NCI-H2227 treated with DMSO at 0.1 percent for 48 hours (cell line): ENCODE data around the gene NARS2.
"Not testable (repeated sequence)": the region's sequence is repeated elsewhere in the genome, so short reads cannot be mapped to it uniquely, and the experiment has no call there.

ENCODE experiments used
- DNase-seq: peaks from one replicate; lab custom pipeline; 2025; lab: John Stamatoyannopoulos, UW

The NARS2 gene

DNA sequence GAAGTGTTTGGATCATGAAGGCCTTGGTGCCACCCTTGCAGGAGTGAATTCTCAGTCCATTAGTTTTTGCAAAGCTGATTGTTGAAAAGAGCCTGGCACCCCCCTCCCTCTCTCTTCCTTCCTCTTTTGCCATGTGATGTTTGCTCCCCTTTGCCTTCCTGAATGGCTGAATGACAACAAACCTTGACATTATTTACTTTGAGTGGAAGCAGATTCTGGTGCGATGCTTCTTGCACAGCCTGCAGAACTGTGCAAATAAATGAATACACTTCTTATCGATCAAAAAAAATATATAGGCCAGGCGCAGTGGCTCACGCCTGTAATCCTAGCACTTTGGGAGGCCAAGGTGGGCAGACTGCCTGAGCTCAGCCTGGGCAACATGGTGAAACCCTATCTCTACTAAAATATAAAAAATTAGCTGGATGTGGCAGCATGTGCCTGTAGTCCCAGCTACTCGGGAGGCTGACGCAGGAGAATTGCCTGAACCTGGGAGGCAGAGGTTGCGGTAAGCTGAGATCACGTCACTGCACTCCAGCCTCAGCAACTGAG lies 2.0 kb upstream of the NARS2 start:
- no peak for DNase-seq

DNA sequence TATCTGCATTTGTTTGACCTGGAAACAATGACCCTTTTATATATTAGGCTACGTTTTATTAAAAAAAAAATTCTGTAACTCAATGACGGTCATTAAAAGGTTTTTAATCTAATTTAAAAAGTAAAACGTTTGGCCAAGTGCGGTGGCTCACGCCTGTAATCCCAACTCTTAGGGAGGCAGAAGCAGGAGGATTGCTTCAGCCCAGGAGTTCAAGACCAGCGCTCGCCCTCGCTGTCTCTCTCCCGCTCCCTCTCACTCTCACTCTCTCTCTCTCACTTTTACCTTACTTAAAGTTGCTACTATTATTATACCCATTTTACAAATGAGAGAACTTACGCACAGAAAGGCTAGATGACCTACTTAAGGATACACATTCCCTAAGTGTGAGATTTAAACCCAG lies 814 bp upstream of the NARS2 start:
- DNase-seq = no peak

DNA sequence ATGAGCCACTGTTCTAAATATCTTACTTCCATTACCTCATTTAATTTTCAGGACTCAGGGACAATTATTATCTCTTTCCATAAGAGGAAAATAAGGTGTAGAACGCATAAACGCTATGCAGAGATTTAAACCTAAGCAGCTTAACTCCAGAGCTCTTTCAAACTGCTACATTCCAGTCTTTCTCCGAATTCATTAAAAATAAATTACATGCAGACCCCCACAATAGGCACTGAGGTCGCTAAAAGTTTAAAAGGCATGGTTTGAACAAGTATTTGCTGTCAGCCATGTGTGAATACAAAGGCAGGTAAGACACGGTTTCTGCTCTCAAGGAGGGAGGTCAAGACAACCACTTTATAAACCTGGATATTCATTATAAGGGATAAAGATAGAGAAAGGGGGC lies 983 bp downstream of the NARS2 start:
- DNase-seq = no peak

DNA sequence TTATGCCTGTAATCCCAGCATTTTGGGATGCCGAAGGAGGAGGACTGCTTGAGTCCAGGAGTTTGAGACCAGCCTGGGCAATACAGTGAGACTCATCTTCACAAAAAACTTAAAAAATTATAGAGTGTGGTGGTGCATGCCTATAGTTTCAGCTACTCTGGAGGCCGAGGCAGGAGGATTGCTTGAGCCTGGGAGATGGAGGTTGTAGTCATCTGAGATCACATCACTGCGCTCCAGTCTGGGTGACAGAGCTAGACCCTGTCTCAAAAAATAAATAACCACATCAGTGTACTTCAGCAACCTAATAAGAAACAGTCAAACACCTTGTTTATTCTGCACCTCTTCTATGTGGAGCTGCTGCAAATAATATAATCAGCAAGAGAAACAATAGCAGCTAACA lies 1.4 kb downstream of the NARS2 start:
- no peak for DNase-seq

DNA sequence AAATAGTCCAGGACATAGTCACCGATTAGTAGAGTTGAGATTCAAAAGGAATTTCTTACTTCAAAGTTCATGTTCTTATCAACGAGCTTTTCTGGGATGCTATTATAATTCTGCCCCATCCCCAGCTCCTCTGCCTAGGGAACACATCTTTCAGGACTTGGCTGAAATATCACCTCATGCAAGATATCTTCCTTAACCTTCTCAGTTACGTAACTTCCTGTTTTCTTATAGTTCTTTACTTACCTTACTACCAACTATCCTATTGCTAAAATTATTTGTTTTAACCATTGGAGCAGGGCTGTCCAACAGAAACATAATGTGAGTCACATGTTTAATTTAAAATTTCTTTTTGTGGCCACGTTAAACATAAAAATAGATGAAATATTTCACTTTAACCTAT lies 2.3 kb downstream of the NARS2 start:
- no peak for DNase-seq

DNA sequence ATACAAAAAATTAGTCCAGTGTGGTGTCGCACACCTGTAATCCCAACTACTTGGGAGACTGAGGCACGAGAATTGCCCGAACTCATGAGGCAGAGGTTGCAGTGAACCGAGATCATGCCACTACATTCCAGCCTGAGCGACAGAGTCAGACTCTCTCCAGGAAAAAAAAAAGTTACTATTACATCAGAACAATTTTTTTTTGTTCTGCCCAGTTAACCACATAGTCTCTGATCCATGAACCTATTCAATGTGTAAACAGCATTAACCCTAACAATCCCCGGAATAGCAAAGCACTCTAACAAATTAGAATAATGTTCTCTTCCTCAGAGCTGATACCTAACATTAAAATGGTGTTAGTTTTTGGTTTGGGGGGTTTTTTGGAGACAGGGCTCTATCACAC lies 4.6 kb downstream of the NARS2 start:
- DNase-seq = no peak

DNA sequence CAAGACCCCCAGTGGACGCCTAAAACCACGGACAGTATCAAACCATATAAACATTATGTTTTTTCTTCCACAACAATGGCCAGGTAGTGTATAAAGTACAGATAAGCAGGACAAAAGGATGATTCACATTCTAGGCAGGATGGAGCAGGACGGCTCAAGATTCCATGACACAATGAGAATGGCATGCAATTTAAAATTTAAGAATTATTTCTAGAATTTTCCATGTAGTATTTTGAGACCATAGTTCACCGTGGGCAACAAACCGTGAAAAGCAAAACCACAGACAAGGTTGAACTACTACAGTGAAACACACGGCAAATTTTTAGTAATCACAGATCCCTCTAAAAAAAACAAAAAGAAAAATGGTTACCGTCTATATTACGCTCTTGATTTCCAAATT lies 7.5 kb downstream of the NARS2 start:
- DNase-seq = no peak

DNA sequence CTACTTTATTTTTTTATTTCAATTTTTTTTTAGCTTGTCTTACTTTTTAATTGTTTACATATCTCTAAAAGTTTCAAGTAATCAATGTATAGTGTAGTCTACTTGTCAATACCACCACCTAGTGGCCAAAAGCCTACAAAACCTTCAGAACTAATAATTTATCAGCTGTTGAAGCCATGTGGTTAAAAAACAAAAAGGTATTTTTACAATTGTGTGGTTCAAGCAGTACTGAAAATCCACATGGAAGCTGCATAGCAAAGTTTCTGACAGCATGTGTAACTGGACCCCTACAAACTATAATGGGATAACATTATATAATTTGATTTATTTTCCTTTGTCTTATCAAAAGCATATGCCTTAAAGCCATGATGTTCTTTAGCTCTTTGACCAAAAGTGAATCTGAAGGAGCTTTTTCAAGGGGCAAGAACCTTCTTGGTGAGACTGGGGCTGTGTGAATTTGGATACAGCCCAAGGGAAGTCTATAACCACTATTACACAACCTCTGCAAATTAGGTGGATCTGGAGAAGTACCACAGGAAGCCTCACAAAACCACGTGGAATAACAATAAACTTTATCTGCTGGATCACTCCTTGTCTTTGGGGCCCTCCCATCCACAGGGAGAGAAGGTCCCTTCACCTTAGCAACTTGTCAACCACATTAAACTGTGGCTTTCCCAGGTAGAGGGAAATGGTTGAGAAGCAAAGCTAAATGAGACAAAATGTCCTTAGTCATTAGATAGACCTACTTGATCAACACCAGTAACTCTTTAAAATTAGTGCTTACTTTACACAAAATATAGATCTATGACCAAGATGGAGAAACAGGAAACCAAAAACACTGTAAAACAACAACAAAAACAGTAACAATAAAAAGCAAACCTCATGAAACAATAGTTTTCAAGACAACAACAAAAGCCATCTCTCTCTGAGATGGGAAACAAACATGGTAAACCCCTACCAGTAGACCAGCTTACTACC lies 9.9 kb downstream of the NARS2 start:
- peak; percentile 61 for DNase-seq

DNA sequence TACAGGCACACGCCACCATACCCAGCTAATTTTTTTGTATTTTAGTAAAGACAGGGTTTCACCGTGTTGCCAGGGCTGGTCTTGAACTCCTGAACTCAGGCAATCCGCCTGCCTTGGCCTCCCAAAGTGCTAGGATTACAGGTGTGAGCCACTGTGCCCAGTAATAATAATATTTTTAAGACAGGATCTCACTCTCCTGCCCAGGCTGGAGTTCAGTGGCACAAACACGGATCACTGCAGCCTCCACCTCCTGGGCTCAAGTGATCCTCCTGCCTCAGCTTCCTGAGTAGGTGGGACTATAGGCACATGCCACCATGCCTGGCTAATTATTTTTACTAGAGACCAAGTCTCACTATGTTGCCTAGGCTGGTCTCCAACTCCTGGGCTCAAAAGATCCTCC lies 10.6 kb downstream of the NARS2 start:
- DNase-seq = not testable (repeated sequence)

DNA sequence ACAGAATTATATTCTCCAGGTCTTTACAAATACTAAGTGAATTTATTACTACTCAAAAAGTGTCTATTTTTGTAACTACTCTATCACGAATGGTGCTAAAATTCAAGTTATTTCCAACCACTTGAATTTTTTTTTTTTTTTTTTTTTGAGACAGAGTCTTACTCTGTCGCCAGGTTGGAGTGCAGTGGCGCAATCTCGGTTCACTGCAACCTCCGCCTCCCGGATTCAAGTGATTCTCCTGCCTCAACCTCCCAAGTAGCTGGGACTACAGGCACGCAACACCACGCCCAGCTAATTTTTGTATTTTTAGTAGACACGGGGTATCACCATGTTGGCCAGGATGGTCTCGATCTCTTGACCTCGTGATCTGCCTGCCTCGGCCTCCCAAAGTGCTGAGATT lies 11.6 kb downstream of the NARS2 start:
- not testable (repeated sequence) for DNase-seq

DNA sequence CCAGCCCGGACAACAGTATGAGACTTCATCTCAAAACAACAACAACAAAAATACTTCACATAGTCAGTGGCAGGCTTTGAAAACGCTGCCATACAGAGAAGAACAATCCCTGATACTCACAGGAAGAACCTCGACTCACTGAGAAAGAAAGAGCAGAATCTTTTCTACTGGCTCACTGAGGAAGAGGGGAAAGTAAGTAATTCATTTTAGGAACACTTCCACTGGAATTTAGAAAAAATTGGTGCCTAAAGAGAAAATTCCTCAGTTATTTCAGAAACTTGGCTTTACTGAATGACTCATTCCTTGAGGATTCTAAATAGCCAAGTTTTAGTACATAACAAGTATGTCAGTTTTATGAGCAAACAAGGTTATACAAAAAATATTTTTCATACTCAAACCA lies 12.3 kb downstream of the NARS2 start:
- no peak for DNase-seq

DNA sequence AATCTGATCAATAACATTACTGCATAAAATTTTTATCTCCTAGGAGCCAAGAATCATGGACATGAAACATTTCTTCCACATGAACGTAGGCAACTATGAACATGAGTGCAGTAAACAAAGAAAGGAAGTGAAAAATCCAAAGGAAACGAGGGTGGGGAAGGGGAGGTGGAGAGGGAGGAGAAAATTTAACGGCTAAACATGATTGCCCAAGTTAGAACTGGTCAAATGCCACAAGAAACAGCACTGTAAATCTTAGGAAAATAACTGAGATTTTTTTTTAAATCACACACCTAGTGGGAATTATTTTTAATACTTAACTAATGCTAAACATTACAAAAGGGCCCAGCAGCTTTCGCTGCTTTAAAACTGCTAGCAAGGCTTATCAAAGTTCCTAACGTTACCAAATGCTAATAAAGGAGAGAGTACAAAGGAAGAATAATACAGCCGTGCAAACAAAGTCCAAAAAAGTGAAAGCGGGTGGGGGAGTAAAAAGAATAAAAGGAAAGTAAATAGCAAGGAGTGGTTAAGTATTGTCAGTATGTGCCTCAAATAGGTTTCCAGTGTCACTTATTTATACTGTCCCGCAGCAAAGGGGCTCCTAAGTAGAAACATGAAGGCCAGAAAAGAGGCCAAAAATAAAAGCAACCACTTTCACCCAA lies 13.7 kb downstream of the NARS2 start:
- no peak for DNase-seq

DNA sequence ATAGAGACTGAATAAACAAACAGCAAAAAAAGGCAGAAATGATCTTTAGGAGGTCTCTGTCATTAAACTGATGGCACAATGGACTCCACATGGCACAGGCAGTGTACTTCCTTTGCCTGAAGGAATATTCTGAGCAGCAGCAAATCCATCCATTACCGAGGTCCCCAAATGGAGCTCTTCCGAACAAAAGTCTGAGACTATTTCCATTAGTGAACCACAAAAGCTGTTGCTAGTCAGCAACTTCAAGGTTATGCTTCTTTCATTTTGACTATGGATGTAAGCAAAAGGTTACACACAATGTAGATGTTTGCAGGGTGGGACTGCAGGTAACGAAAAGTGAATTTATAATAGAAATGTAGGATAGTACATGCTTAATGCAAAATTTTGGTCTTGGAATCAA lies 14.5 kb downstream of the NARS2 start:
- no peak for DNase-seq

DNA sequence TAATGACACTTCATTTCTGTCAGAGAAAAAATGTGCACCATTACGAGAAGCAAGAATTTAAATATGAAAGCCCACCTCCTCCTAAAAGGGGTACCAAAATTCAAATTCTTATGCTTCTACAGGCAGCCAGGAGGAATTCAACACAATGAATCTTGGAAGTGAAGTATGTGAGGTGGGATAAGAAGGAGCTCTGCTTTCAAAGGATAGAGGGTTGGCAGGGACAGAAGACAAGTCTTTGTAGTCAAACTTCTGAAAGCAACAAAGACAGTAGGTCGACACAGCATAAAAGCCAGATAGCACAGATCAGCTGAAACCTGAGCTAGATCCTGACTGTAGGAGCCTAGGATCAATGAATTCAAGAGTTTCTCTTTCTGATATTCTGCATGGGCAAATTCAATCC lies 17.4 kb downstream of the NARS2 start:
- DNase-seq = no peak

DNA sequence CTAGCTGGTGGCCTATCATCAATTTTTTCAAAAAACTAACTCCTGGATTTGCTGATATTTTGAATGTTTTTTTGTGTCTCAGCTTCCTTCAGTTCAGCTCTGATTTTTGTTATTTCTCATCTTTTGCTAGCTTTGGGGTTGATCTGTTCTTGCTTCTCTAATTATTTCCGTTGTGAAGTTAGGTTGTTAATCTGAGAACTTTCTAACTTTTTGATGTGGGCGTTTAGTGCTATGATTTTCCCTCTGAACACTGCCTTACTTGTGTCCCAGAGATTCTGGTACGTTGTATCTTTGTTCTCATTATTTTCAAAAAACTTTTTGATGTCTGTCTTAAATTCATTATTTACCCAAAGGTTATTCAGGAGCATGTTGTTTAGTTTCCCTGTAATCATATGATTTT lies 19.1 kb downstream of the NARS2 start:
- no peak for DNase-seq

DNA sequence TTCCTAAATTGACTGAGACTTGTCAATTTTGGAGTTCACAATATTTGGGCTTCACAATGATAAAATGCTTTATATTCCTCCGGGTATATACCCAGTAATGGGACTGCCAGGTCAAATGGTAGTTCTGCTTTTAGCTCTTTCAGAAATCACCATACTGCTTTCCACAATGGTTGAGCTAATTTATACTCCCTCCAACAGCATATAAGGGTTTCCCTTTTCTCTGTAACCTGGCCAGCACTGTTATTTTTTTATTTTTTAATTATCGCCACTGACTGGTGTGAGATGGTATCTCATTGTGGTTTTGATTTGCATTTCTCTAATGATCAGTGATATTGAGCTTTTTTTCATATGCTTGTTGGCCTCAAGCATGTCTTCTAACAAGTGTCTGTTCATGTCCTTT lies 21.8 kb downstream of the NARS2 start:
- DNase-seq = no peak

DNA sequence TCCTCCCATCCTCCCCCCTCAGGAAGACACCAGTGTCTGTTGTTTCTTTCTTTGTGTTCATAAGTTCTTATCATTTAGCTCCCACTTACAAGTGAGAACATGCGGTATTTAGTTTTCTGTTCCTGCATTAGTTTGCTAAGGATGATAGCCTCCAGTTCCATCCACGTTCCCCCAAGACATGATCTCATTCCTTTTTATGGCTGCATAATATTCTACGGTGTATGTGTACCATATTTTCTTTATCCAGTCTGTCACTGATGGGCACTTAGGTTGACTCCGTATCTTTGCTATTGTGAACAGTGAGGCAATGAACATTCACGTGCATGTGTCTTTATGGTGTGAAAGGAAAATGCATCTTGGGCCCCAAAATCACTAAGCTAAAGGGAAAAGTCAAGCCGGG lies 22.5 kb downstream of the NARS2 start:
- not testable (repeated sequence) for DNase-seq

DNA sequence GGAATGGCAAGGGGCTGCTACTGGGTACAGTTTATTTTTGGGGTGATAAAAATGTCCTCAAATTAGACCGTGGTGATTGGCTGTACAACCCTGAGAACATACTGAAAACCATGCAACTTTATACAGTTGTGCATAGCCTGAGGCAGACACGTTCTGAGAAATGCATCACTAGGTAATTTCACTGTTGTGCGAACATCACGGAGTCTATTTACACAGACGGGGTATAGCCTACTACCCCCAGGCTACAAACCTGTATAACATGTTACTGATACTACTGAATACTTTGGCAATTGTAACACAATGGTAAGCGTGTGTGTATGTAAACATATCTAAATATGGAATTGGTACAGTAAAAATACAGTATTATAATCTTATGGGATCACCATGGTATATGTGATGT lies 23.6 kb downstream of the NARS2 start:
- DNase-seq = no peak

DNA sequence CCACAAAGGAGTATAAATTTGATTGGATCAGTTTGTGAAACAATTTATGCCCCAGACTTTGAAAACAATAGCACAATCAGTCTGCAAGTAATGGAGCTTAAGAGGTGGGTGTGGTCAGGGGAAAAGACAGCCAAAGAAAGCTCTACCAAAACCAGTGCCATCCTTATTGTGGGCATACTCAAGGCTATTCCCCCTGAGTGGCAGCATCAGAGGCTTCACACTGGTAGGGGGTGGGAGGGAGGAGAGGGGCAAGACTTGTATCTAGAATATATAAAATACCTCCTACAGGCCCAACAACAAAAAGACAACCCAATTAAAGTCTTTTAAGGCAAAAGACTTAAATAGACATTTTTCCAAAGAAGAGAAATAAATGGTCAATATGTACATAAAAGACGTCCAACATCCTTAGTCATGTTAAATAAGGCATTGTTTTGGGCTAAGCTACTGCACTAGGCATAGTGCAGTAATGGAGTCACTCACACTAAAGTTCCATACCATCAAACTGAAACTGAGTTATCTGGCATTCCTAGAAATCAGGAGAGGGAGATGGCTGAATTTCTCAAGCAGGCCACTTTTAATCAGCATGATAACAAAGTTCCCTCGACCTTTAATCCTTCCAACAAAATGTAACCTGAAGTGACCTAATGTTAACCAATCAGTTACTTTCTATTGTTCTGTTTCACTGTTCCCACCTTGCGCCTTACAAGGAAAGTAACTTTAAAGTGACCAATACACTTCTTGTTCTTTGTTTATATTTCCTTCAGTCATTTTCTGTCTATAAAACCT lies 24.8 kb downstream of the NARS2 start:
- DNase-seq = no peak

DNA sequence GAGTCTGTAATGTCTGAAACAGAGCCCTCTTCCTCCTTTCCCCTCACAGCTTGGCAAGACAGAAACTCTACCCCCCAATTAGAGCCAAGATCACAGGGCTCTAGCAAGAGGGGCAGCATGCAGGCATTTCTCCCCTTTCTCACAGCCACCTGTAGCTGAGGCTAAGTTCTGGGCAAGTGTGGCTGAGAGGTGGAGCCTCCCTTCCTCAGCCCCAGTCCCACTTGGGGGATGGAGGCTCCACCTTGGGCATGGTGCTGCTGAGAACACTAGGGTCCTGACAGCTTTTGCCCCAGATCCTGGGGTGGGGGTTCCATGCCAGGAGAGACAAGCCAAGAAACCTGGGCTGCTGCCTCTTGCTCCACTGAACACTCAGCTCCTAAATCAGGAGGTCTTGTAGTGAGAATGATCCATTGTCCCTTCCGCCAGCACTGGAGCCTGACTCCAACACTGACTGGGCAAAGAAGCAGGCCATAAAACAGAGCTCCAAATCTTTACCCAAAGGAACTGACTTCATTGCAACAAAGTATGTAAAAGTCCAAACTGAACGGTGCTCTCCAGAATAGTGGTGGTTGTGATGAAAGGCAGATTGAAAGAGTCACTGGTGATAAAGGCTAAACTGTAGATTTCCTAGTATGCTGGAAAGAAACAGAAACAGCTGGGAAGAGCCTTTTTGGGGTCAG lies 25.6 kb downstream of the NARS2 start:
- no peak for DNase-seq

DNA sequence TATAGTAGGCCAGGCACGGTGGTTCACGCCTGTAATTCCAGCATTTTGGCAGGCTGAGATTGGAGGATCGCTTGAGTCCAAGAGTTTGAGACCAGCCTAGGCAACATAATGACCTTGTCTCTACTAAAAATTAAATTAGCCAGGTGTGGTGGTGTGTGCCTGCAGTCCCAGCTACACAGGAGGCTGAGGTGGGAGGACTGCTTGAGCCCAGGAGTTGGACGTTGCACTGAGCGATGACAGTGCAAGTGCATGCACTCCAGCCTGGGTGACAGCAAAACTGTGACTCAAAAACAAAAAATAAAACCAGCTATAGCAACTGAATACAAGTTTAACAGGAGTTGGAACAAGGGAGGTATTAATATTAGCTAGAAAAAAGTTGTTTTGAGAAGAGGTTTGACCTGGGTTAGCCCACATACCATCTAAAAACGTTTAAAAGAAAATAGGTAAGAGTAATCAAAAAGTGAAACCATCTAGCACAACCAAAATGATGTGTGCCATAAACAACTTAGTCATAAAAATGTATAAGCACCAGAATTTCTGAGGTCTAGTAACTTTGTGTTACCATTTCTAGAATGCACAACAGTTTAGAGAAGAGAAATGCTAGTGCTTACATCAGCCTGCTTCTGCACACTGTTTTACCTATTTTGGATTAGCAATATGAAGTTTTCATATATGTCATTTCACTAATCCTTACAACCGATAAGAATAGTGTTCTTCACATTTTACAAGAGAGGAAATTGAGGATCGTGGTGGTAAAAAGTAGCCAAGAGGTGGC lies 26.5 kb downstream of the NARS2 start:
- DNase-seq = no peak
